ENCODE data around the gene NOXA1. TPM values are rescaled to one million over a fixed set of nuclear protein-coding genes. Genes with fewer than 3 reads are reported as not detected.

Gene NOXA1
- total RNA-seq, 6 donors from 2014 or later, result 3.3 to 34.6 (median 11.7) TPM

DNA sequence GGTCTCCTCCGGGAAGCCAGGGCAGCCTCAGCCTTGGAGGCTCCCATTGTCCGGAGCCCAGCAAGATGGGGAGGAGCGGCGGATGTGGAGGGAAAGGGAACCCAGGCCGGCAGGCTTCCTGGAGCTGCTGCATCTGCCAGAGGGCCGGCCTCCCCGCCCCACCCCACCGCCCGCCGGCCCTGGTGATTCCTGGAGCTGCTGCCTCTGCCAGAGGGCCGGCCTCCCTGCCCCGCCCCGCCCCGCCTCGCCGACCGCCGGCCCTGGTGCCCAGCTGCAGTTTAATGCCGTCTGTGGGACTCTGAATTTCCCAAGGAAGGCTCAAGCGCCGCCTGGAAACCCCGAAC, 31.8 kb upstream of the NOXA1 start:
- WGBS, 2 donors, result 75 to 87% methylated on average over 11 to 22 of the region's 22 CpGs
- peak overlapping the region in 1 of 4 donors; percentile 24 for H3K4me3 ChIP-seq
- TF ChIP-seq EP300 (IDR thresholded peaks at IDR 0.05) (no peak), POLR2A (IDR thresholded peaks at IDR 0.05) (no peak), POLR2AphosphoS5 (IDR thresholded peaks at IDR 0.05) (no peak)
- TF ChIP-seq, protein P1, sequence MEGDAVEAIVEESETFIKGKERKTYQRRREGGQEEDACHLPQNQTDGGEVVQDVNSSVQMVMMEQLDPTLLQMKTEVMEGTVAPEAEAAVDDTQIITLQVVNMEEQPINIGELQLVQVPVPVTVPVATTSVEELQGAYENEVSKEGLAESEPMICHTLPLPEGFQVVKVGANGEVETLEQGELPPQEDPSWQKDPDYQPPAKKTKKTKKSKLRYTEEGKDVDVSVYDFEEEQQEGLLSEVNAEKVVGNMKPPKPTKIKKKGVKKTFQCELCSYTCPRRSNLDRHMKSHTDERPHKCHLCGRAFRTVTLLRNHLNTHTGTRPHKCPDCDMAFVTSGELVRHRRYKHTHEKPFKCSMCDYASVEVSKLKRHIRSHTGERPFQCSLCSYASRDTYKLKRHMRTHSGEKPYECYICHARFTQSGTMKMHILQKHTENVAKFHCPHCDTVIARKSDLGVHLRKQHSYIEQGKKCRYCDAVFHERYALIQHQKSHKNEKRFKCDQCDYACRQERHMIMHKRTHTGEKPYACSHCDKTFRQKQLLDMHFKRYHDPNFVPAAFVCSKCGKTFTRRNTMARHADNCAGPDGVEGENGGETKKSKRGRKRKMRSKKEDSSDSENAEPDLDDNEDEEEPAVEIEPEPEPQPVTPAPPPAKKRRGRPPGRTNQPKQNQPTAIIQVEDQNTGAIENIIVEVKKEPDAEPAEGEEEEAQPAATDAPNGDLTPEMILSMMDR (IDR thresholded peaks at IDR 0.05), result no peak
- H3K4me1 ChIP-seq, result peaks cover 10 to 30% (median 24%) of the 10 kb centered on the region in 4 donors
- peak; percentile 39 to 88 for DNase-seq
- no peaks in the 10 kb centered on the region for H3K9me3 ChIP-seq
- peak; percentile 12 to 47 for ATAC-seq (ENCODE audit: low FRiP score in 2 of 2)
- H3K36me3 ChIP-seq, result peaks cover 0 to 14% (median 7%) of the 10 kb centered on the region in 4 donors
- peak overlapping the region; percentile 81 to 92 (median 82) for H3K27ac ChIP-seq
- H3K27me3 ChIP-seq, result no peaks in the 10 kb centered on the region

DNA sequence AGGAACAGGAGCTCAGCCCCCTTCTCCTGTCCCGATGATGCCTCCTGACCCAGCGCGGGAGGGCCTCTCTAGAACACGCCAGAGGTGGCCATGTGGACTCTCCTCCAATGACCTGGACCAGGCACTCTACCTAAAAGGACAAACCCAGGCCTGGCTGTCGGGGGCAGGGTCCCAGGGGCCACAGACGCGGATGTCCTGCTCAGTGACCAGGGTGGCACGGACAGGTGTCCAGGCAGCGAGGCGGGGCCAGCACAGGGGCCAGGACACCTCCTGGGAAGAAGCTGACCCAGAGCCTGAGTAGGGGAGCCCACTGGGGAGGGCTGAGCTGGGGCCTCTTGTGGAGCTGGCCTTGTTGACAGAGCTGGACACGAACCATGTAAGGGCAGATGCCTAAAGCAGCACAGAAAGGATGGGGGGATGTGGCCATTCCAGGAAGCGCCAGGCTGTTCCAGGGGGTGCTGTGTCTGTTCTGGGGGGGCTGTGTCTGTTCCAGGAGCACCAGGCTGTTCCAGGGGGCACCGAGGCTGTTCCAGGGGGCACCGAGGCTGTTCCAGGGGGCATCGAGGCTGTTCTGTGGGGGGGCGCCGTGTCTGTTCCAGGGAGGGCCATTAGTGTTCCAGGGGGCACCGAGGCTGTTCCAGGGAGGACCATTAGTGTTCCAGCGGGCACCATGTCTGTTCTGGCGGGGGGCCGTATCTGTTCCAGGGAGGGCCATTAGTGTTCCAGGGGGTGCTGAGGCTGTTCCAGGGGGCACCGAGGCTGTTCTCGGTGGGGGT, 30.8 kb upstream of the NOXA1 start:
- peaks cover 0 to 14% (median 7%) of the 10 kb centered on the region in 4 donors for H3K36me3 ChIP-seq
- ATAC-seq (ENCODE audit: low FRiP score in 2 of 2) (no peak), DNase-seq (peak in 1 of 2 donors; percentile 70)
- H3K27ac ChIP-seq, result peak overlapping the region in 3 of 4 donors; percentile 81 to 92 (median 82)
- H3K4me1 ChIP-seq, result peaks cover 4 to 22% (median 16%) of the 10 kb centered on the region in 4 donors
- no peak for TF ChIP-seq POLR2AphosphoS5 (IDR thresholded peaks at IDR 0.05)
- no peak for TF ChIP-seq EP300 (IDR thresholded peaks at IDR 0.05)
- 95 to 100% methylated on average over 4 to 14 of the region's 23 CpGs for WGBS, 2 donors
- no peak overlapping the region for H3K4me3 ChIP-seq
- no peaks in the 10 kb centered on the region for H3K9me3 ChIP-seq
- no peaks in the 10 kb centered on the region for H3K27me3 ChIP-seq

DNA sequence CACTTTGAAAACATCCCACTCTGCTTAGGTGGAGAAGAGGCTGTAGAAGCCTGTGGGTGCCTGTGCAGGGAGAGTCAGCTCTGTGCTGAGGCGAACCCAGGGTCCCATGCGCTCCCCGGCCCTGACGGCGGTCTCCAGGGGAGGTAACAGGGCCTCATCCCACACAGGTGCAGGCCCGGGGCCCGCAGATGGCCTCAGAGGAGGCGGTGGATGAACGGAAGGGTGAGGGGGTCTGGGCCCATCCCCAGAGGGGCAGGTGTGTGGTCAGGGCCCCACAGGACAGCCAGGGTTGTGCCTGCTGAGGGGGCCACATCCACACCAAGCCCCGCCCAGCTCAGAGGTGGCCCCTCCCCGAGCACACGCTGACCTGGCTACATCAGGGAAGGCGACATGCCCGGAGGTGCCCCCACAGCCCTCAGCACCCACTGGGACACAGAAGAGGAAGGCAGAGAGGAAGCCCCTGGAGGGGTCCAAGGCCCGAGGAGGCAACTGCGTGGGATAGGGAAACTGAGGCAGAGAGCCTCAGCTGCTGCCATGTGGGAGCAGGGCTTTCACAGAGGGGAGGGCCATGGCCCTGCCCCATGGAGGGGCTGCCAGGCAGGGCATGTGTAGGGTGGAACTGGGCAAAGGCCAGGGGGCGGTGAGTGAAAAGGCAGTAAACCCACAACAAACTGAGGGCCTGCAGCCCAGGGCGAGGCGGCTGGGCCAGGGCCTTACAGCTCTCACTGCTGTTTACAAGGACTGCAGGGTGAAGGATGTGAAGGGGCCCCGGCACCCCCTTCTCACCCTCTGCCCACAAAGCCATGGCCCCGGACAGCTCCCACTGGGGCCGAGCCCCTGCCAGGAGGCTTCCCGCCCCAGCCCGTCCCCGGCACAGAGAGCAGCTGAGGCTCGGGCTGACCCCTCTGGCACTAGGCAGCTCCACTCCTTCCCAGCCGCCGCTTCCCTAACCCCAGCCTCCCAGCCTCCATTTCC, 29.7 kb upstream of the NOXA1 start:
- H3K27ac ChIP-seq, result peak overlapping the region in 1 of 4 donors; percentile 9
- WGBS, 2 donors, result 96 to 97% methylated on average over 12 to 18 of the region's 28 CpGs
- H3K4me1 ChIP-seq, result peaks cover 0 to 14% (median 6%) of the 10 kb centered on the region in 4 donors
- ATAC-seq (ENCODE audit: low FRiP score in 2 of 2) (no peak), DNase-seq (peak in 1 of 2 donors; percentile 70)
- H3K4me3 ChIP-seq, result no peak overlapping the region
- no peaks in the 10 kb centered on the region for H3K9me3 ChIP-seq
- TF ChIP-seq, protein P1 (IDR thresholded peaks at IDR 0.05), result no peak
- TF ChIP-seq POLR2A (IDR thresholded peaks at IDR 0.05) (no peak), POLR2AphosphoS5 (IDR thresholded peaks at IDR 0.05) (no peak), EP300 (IDR thresholded peaks at IDR 0.05) (no peak)
- no peaks in the 10 kb centered on the region for H3K27me3 ChIP-seq
- peaks cover 0 to 14% (median 7%) of the 10 kb centered on the region in 4 donors for H3K36me3 ChIP-seq

DNA sequence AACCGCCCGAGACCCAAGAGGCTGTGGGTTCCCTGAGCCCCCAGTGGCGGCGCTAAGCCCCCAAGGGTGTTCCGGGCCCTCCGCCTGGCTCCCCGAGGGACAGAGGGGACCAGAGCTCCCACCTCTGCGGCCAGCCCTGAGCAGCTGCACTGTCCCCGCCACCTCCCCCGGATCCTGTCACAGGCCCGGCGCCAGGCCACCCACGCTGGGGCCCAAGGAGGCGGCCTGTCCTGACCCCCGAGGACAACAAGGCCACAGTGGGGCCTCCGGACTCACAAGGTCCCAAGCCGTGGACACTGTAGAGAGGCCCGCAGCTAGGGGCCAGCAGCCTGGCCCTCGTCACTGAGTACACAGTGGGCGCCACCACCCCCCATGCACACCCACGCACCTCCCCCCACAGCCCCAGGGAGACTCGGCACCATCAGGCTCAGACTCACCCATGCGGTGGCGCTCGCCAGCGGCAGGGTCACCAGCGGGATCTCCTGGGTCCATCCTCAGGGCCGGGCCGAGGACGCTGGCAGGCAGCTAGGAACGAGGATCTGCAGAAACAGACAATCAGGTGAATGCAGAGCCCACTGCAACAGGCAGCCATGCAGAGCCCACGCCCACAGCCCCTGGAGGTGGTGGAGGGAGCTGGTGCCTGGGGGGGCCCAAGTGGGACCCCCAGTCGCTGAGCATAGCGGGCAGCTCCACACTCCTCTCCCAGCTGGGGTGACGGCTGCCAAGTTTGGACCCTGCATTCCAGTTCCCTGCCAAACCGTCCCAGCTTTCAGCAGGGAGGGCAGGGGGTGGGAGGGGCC, 28.1 kb upstream of the NOXA1 start:
- TF ChIP-seq POLR2A (IDR thresholded peaks at IDR 0.05) (no peak), POLR2AphosphoS5 (IDR thresholded peaks at IDR 0.05) (no peak), EP300 (IDR thresholded peaks at IDR 0.05) (no peak)
- TF ChIP-seq, protein P1 (IDR thresholded peaks at IDR 0.05), result no peak
- no peaks in the 10 kb centered on the region for H3K27me3 ChIP-seq
- peaks cover 4 to 10% (median 6%) of the 10 kb centered on the region in 4 donors for H3K4me1 ChIP-seq
- no peak overlapping the region for H3K4me3 ChIP-seq
- H3K36me3 ChIP-seq, result peaks cover 0 to 14% (median 5%) of the 10 kb centered on the region in 4 donors
- DNase-seq (peak in 1 of 2 donors; percentile 76), ATAC-seq (ENCODE audit: low FRiP score in 2 of 2) (no peak)
- H3K27ac ChIP-seq, result no peak overlapping the region
- 92 to 93% methylated on average over 16 to 34 of the region's 36 CpGs for WGBS, 2 donors
- H3K9me3 ChIP-seq, result no peaks in the 10 kb centered on the region
